Kidney epithelial cell (primary cell): ENCODE results near the gene SLC49A3. TPM values are rescaled to one million over a fixed set of nuclear protein-coding genes. Genes with fewer than 3 reads are reported as not detected.

Source experiments
- DNase-seq: peaks from one replicate; pipeline ENCODE4 v3.0.0-alpha.2; 2010; ENCODE audit warnings: low read depth
- H3K27me3 ChIP-seq: 2 replicates; pipeline ENCODE4 v1.6.0; 2011; ENCODE audit warnings: low read length; ENCODE audit not compliant: control insufficient read depth, insufficient read depth
- H3K36me3 ChIP-seq: 2 replicates; pipeline ENCODE4 v1.5.1; 2011; ENCODE audit warnings: low read length; ENCODE audit not compliant: control insufficient read depth, insufficient read depth
- H3K4me3 ChIP-seq: 2 replicates; pipeline ENCODE4 v1.5.1; 2011; ENCODE audit warnings: low read depth, mild to moderate bottlenecking, control low read depth, low read length
- CTCF ChIP-seq: IDR thresholded peaks from 2 replicates; pipeline ENCODE4 v1.5.1; 2011; ENCODE audit warnings: mild to moderate bottlenecking, moderate library complexity, low read length, control low read depth, inconsistent platforms; ENCODE audit not compliant: insufficient read depth, poor library complexity, severe bottlenecking
- total RNA-seq: library from RNA; depleted of rRNA; stranded (reverse); fragments of >200 nt; gene quantifications from 2 replicates; pipeline ENCODE4 v1.2.3, GENCODE V29; 2015

The SLC49A3 gene
- total RNA-seq, 1 donor from 2014 or later = 3.4 TPM

- no peak for TF ChIP-seq CTCF
- DNase-seq = peak; percentile 39
- H3K36me3 ChIP-seq = peaks cover 1% of the 10 kb centered on the region
- peaks cover 2% of the 10 kb centered on the region for H3K27me3 ChIP-seq
- peak within 1 kb of the TSS; percentile 94 for H3K4me3 ChIP-seq
Measured at GRCh38 chr4:705278-706082, 16.5 kb upstream of the SLC49A3 start, which contains the start of gene PCGF3. Gene PCGF3 (plus strand): TSS chr4:705832. CDS start chr4:733681, 27,849 bp downstream.

GRCh38 chr4:704971-705277, 16.0 kb upstream of the SLC49A3 start:
- peaks cover 2% of the 10 kb centered on the region for H3K27me3 ChIP-seq
- DNase-seq = no peak
- no peak for TF ChIP-seq CTCF
- H3K4me3 ChIP-seq = peak overlapping the region; percentile 44
- H3K36me3 ChIP-seq = peaks cover 1% of the 10 kb centered on the region

- Histone ChIP-seq H3K4me3 (no peak overlapping the region), H3K36me3 (peaks cover 1% of the 10 kb centered on the region), H3K27me3 (peaks cover 2% of the 10 kb centered on the region)
- no peak for TF ChIP-seq CTCF
- DNase-seq = no peak
Measured at GRCh38 chr4:704198-704891, 15.4 kb upstream of the SLC49A3 start.

GRCh38 chr4:703336-704197, 14.6 kb upstream of the SLC49A3 start:
- peaks cover 1% of the 10 kb centered on the region for H3K36me3 ChIP-seq
- TF ChIP-seq CTCF = no peak
- DNase-seq = no peak
- no peak overlapping the region for H3K4me3 ChIP-seq
- peaks cover 2% of the 10 kb centered on the region for H3K27me3 ChIP-seq

- no peak overlapping the region for H3K4me3 ChIP-seq
- H3K27me3 ChIP-seq = peaks cover 2% of the 10 kb centered on the region
- no peak for DNase-seq
- H3K36me3 ChIP-seq = no peaks in the 10 kb centered on the region
- TF ChIP-seq CTCF = no peak
Measured at GRCh38 chr4:702618-703048, 13.7 kb upstream of the SLC49A3 start.
